DMS53 treated with DMSO at 0.1 percent for 48 hours (cell line): ENCODE data around the gene SLF2.

Source experiments
- DNase-seq: peaks from one replicate; lab custom pipeline; 2025; ENCODE audit not compliant: unreplicated experiment; lab: John Stamatoyannopoulos, UW

Gene SLF2

GRCh38 chr10:100912605-100913469 lies at the start of gene SLF2:
TSS of gene SLF2 (plus strand) at chr10:100912963. CDS start at chr10:100913111, 148 bp downstream.
- DNase-seq = peak; percentile 97

GRCh38 chr10:100863433-100863832 lies 49.3 kb upstream of the SLF2 start:
- DNase-seq = no peak

- no peak for DNase-seq
Measured at GRCh38 chr10:100864036-100864885, 48.5 kb upstream of the SLF2 start.

GRCh38 chr10:100864978-100865377 lies 47.8 kb upstream of the SLF2 start:
- DNase-seq = no peak

GRCh38 chr10:100866010-100866409 lies 46.8 kb upstream of the SLF2 start:
- DNase-seq = no peak

- no peak for DNase-seq
Measured at GRCh38 chr10:100866575-100867098, 46.1 kb upstream of the SLF2 start.

- DNase-seq = no peak
Measured at GRCh38 chr10:100867261-100867963, 45.4 kb upstream of the SLF2 start.

- DNase-seq = no peak
Measured at GRCh38 chr10:100868382-100868781, 44.4 kb upstream of the SLF2 start.

- DNase-seq = no peak
Measured at GRCh38 chr10:100869399-100869798, 43.4 kb upstream of the SLF2 start.

- DNase-seq = no peak
Measured at GRCh38 chr10:100872034-100872791, 40.5 kb upstream of the SLF2 start.

- no peak for DNase-seq
Measured at GRCh38 chr10:100873146-100873826, 39.5 kb upstream of the SLF2 start.

GRCh38 chr10:100873827-100874326 lies 38.9 kb upstream of the SLF2 start:
- DNase-seq = no peak

GRCh38 chr10:100874702-100875483 lies 37.9 kb upstream of the SLF2 start:
- DNase-seq = no peak

- DNase-seq = no peak
Measured at GRCh38 chr10:100875484-100876166, 37.1 kb upstream of the SLF2 start.

GRCh38 chr10:100876585-100877460 lies 35.9 kb upstream of the SLF2 start:
- DNase-seq = no peak

GRCh38 chr10:100877461-100877850 lies 35.3 kb upstream of the SLF2 start:
- DNase-seq = no peak

GRCh38 chr10:100878291-100878910 lies 34.4 kb upstream of the SLF2 start:
- peak; percentile 51 for DNase-seq
